Type B pancreatic cell (in vitro differentiated cells): ENCODE measurements around the gene SLC5A9. TPM values are rescaled to one million over a fixed set of nuclear protein-coding genes. Genes with fewer than 3 reads are reported as not detected.
"Not testable (repeated sequence)": the region's sequence is repeated elsewhere in the genome, so short reads cannot be mapped to it uniquely, and the experiment has no call there.

Experiments used
- DNase-seq: peaks from one replicate; pipeline ENCODE4 v3.0.0; 2021; ENCODE audit warnings: mixed read lengths; ENCODE audit not compliant: unreplicated experiment; ENCODE audit errors: extremely low spot score
- H3K27ac Mint-ChIP-seq: 2 replicates; pipeline ENCODE4 v1.8.0; 2021; ENCODE audit warnings: mild to moderate bottlenecking, mixed read lengths
- H3K27me3 Mint-ChIP-seq: 2 replicates; pipeline ENCODE4 v1.8.0; 2021; ENCODE audit warnings: mixed read lengths
- H3K36me3 Mint-ChIP-seq: 2 replicates; pipeline ENCODE4 v1.8.0; 2021; ENCODE audit warnings: mixed read lengths
- H3K4me1 Mint-ChIP-seq: one replicate; pipeline ENCODE4 v1.8.0; 2021; ENCODE audit warnings: mixed read lengths; ENCODE audit not compliant: unreplicated experiment
- H3K4me3 Mint-ChIP-seq: 2 replicates; pipeline ENCODE4 v1.8.0; 2021; ENCODE audit warnings: mild to moderate bottlenecking, mixed read lengths
- H3K9me3 Mint-ChIP-seq: 2 replicates; pipeline ENCODE4 v1.8.0; 2021; ENCODE audit warnings: mixed read lengths
- CTCF ChIP-seq: fragments of 200-600 bp; sonication (generic); conservative IDR thresholded peaks from 2 replicates; pipeline ENCODE4 v1.5.0; 2021; ENCODE audit warnings: antibody characterized with exemption, mild to moderate bottlenecking
- total RNA-seq: library from RNA; stranded (reverse); gene quantifications from 2 replicates; pipeline ENCODE4 v1.2.1, GENCODE V29; 2021; ENCODE audit warnings: low replicate concordance

Gene SLC5A9
- total RNA-seq, 1 donor from 2014 or later: 1.6 TPM

DNA sequence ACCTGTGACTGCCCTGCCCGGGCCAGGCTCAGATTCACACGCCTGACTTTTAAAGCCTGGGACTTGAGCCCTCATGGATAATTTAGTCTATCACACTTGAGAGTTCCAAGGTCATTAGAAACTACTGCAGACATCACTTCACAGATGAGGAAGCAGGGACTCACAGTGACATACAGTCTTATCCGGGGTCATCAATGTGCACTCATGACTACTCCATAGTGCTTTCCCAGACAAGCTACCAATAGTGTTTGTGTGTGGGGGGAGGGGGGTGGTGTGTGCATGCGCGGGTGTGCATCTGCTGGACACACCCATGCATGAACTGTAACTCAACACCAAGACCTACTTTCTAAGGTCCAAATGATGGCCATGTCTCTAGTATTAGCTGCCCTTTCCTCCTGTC lies 16.1 kb upstream of the SLC5A9 start:
- Mint-ChIP-seq H3K4me1 (no peaks in the 10 kb centered on the region), H3K27ac (no peak overlapping the region), H3K36me3 (no peaks in the 10 kb centered on the region), H3K27me3 (peaks cover 22% of the 10 kb centered on the region), H3K4me3 (no peak overlapping the region), H3K9me3 (no peaks in the 10 kb centered on the region)
- no peak for DNase-seq
- no peak for TF ChIP-seq CTCF

GRCh38 chr1:48207131-48207530 lies 15.4 kb upstream of the SLC5A9 start:
- H3K9me3 Mint-ChIP-seq: no peaks in the 10 kb centered on the region
- H3K36me3 Mint-ChIP-seq: no peaks in the 10 kb centered on the region
- H3K27ac Mint-ChIP-seq: no peak overlapping the region
- DNase-seq: no peak
- H3K4me3 Mint-ChIP-seq: no peak overlapping the region
- TF ChIP-seq CTCF: no peak
- H3K27me3 Mint-ChIP-seq: peaks cover 27% of the 10 kb centered on the region
- H3K4me1 Mint-ChIP-seq: no peaks in the 10 kb centered on the region

GRCh38 chr1:48207536-48208075 lies 14.9 kb upstream of the SLC5A9 start:
- Mint-ChIP-seq H3K4me1 (no peaks in the 10 kb centered on the region), H3K4me3 (no peak overlapping the region)
- DNase-seq: no peak

GRCh38 chr1:48208251-48208650 lies 14.3 kb upstream of the SLC5A9 start:
- no peak for DNase-seq
- no peaks in the 10 kb centered on the region for H3K4me1 Mint-ChIP-seq
- no peaks in the 10 kb centered on the region for H3K36me3 Mint-ChIP-seq
- no peak overlapping the region for H3K27ac Mint-ChIP-seq
- no peak for TF ChIP-seq CTCF
- H3K9me3 Mint-ChIP-seq: no peaks in the 10 kb centered on the region
- no peak overlapping the region for H3K4me3 Mint-ChIP-seq
- peaks cover 32% of the 10 kb centered on the region for H3K27me3 Mint-ChIP-seq

More at GRCh38 chr1:48207536-48208075, 14.9 kb upstream of the SLC5A9 start:
- Mint-ChIP-seq H3K9me3 (no peaks in the 10 kb centered on the region), H3K27ac (no peak overlapping the region), H3K36me3 (no peaks in the 10 kb centered on the region), H3K27me3 (peaks cover 27% of the 10 kb centered on the region)
- no peak for TF ChIP-seq CTCF

DNA sequence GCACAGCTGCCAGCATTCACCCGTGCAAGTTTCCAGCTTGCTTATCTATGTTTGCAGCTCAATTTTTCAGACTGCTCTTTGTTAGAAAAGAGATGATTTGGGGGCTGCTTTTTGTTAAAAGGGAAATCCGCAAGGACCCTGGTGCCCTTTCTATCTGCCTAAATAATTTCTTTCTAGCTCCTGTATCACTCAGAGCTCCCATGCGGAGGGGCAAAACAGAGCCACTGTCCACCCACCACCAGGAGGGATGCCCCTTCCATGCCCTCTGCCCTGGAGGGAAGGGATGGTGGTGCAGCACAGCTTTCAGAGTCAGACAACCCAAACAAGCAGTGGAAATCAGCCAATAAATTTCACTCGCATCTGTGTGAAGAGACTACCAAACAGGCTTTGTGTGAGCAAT lies 13.9 kb upstream of the SLC5A9 start:
- DNase-seq: no peak
- peaks cover 34% of the 10 kb centered on the region for H3K27me3 Mint-ChIP-seq
- no peaks in the 10 kb centered on the region for H3K9me3 Mint-ChIP-seq
- H3K36me3 Mint-ChIP-seq: no peaks in the 10 kb centered on the region
- no peaks in the 10 kb centered on the region for H3K4me1 Mint-ChIP-seq
- no peak overlapping the region for H3K4me3 Mint-ChIP-seq
- no peak for TF ChIP-seq CTCF
- H3K27ac Mint-ChIP-seq: no peak overlapping the region

GRCh38 chr1:48213462-48213861 lies 9.1 kb upstream of the SLC5A9 start:
- H3K27me3 Mint-ChIP-seq: peaks cover 61% of the 10 kb centered on the region
- not testable (repeated sequence) for H3K36me3 Mint-ChIP-seq, DNase-seq, H3K27ac Mint-ChIP-seq, H3K4me3 Mint-ChIP-seq, H3K4me1 Mint-ChIP-seq, H3K9me3 Mint-ChIP-seq

- H3K27ac Mint-ChIP-seq, H3K4me3 Mint-ChIP-seq, H3K9me3 Mint-ChIP-seq, DNase-seq, H3K36me3 Mint-ChIP-seq, H3K4me1 Mint-ChIP-seq: not testable (repeated sequence)
- peaks cover 65% of the 10 kb centered on the region for H3K27me3 Mint-ChIP-seq
These were observed 8.2 kb upstream of the SLC5A9 start for GRCh38 chr1:48214366-48214765.
